ENCODE data around the gene C1QL4.
"Not testable (repeated sequence)": the region's sequence is repeated elsewhere in the genome, so short reads cannot be mapped to it uniquely, and the experiment has no call there.

Gene C1QL4

DNA sequence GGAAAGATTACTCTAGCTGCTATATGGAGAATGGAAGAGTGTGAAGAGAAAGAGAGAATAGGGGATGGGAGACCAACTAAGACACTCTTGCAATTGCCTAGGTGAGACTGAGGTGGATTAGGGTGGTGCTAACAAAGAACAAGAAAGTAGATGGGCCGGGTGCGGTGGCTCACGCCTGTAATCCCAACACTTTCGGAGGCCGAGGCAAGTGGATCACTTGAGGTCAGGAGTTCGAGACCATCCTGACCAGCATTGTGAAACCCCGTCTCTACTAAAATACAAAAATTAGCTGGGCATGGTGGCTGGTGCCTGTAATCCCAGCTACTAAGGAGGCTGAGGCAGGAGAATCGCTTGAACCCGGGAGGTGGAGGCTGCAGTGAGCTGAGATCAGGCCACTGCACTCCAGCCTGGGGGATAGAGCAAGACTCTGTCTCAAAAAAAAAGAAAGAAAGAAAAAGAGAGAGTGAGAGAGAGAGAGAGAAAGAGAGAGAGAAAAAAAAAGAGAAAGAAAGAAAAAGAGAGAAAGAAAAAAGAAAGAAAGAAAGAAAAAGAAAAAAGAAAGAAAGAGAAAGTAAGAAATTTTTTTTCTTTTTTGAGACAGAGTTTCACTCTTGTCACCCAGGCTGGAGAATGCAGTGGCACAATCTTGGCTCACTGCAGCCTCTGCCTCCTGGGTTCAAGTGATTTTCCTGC, 16.4 kb downstream of the C1QL4 start:
- H3K4me1 Mint-ChIP-seq, result peaks cover 15 to 21% of the 10 kb centered on the region in 2 donors
- H3K27me3 Mint-ChIP-seq; H3K36me3 Mint-ChIP-seq; ATAC-seq (replicated peaks); DNase-seq; H3K9me3 Mint-ChIP-seq; H3K27ac Mint-ChIP-seq: not testable (repeated sequence)
- H3K4me3 Mint-ChIP-seq, result peak overlapping the region in 1 of 2 donors; percentile 36

- H3K4me3 Mint-ChIP-seq; H3K36me3 Mint-ChIP-seq; DNase-seq; H3K27ac Mint-ChIP-seq; H3K9me3 Mint-ChIP-seq; H3K4me1 Mint-ChIP-seq; ATAC-seq (replicated peaks): not testable (repeated sequence)
- peaks cover 9 to 16% of the 10 kb centered on the region in 2 donors for H3K27me3 Mint-ChIP-seq
These were observed 19.9 kb downstream of the C1QL4 start for GRCh38 chr12:49317118-49317517.

DNA sequence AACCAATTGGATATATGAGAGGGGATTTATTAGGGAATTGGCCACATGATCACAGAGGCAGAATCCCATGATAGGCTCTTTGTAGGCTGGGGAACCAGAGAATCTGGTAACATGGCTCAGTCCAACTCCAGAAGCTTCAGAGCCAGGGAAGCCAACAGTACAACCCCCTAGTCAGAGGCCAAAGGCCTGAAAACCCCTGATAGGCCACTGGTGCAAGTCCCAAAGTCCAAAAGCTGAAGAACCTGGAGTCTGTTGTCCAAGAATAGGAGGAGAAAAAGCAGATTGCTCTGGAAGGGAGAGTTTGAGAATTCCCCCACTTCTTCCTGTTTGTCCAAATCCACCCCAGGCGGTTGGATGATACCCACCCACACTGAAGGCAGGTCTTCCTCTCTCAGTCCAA, 22.2 kb downstream of the C1QL4 start:
- ATAC-seq (replicated peaks) (no peak), DNase-seq (no peak)
- Mint-ChIP-seq H3K27me3 (peaks cover 12 to 34% of the 10 kb centered on the region in 2 donors), H3K4me3 (no peak overlapping the region), H3K9me3 (no peaks in the 10 kb centered on the region), H3K4me1 (no peaks in the 10 kb centered on the region), H3K27ac (no peak overlapping the region), H3K36me3 (no peaks in the 10 kb centered on the region)

DNA sequence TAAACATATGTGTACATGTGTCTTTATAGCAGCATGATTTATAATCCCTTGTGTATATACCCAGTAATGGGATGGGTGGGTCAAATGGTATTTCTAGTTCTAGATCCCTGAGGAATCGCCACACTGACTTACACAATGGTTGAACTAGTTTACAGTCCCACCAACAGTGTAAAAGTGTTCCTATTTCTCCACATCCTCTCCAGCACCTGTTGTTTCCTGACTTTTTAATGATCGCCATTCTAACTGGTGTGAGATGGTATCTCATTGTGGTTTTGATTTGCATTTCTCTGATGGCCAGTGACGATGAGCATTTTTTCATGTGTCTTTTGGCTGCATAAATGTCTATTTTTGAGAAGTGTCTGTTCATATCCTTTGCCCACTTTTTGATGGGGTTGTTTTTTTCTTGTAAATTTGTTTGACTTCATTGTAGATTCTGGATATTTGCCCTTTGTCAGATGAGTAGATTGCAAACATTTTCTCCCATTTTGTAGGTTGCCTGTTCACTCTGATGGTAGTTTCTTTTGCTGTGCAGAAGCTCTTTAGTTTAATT, 26.5 kb downstream of the C1QL4 start:
- not testable (repeated sequence) for H3K27ac Mint-ChIP-seq; H3K4me3 Mint-ChIP-seq; H3K36me3 Mint-ChIP-seq; DNase-seq; H3K4me1 Mint-ChIP-seq; ATAC-seq (replicated peaks); H3K9me3 Mint-ChIP-seq
- peaks cover 27 to 74% of the 10 kb centered on the region in 2 donors for H3K27me3 Mint-ChIP-seq

GRCh38 chr12:49309386-49309785, 27.6 kb downstream of the C1QL4 start:
- Mint-ChIP-seq H3K27me3 (peaks cover 29 to 70% of the 10 kb centered on the region in 2 donors), H3K36me3 (no peaks in the 10 kb centered on the region), H3K9me3 (no peaks in the 10 kb centered on the region), H3K27ac (no peak overlapping the region), H3K4me1 (no peaks in the 10 kb centered on the region), H3K4me3 (no peak overlapping the region)
- DNase-seq, result no peak
- ATAC-seq (replicated peaks), result no peak

GRCh38 chr12:49305762-49306510, 31.1 kb downstream of the C1QL4 start:
- Mint-ChIP-seq H3K27me3 (peaks cover 43 to 74% of the 10 kb centered on the region in 2 donors), H3K9me3 (no peaks in the 10 kb centered on the region), H3K36me3 (no peaks in the 10 kb centered on the region), H3K27ac (no peak overlapping the region), H3K4me3 (no peak overlapping the region), H3K4me1 (no peaks in the 10 kb centered on the region)
- DNase-seq (no peak), ATAC-seq (replicated peaks) (no peak)

GRCh38 chr12:49304161-49304560, 32.8 kb downstream of the C1QL4 start:
- H3K27ac Mint-ChIP-seq, result no peak overlapping the region
- H3K27me3 Mint-ChIP-seq, result peaks cover 42 to 65% of the 10 kb centered on the region in 2 donors
- ATAC-seq (replicated peaks) (no peak), DNase-seq (no peak)
- no peaks in the 10 kb centered on the region for H3K4me1 Mint-ChIP-seq
- no peaks in the 10 kb centered on the region for H3K36me3 Mint-ChIP-seq
- no peaks in the 10 kb centered on the region for H3K9me3 Mint-ChIP-seq
- H3K4me3 Mint-ChIP-seq, result no peak overlapping the region

DNA sequence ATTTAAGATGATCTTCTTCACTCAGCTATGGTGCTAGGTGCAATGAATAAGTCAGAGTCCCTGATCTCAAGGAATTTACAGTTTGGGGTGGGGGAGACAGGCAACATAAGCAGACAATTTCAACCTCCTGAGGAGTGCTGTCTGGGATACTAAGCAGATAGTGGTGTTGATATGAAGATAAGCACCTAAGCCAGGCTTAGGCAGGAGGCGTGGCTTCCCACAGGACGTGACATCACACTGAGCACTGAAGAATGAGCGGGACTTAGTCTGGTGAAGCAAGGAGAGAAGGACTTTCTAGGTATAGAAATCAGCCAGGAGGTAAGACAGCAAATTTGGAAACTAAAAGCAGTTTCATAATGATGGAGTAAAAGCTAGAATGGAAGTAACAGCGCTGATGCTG, 35.2 kb downstream of the C1QL4 start:
- H3K4me3 Mint-ChIP-seq, result no peak overlapping the region
- no peak for DNase-seq
- peak in 1 of 2 donors; percentile 28 for ATAC-seq (replicated peaks)
- H3K4me1 Mint-ChIP-seq, result peaks cover 12 to 20% of the 10 kb centered on the region in 2 donors
- peaks cover 56 to 69% of the 10 kb centered on the region in 2 donors for H3K27me3 Mint-ChIP-seq
- no peaks in the 10 kb centered on the region for H3K9me3 Mint-ChIP-seq
- peaks cover 0 to under 1% of the 10 kb centered on the region in 2 donors for H3K36me3 Mint-ChIP-seq
- H3K27ac Mint-ChIP-seq, result no peak overlapping the region

GRCh38 chr12:49298160-49298559, 38.8 kb downstream of the C1QL4 start:
- Mint-ChIP-seq H3K9me3 (no peaks in the 10 kb centered on the region), H3K27ac (no peak overlapping the region), H3K27me3 (peaks cover 65 to 87% of the 10 kb centered on the region in 2 donors), H3K4me1 (peaks cover 25 to 27% of the 10 kb centered on the region in 2 donors), H3K4me3 (peak overlapping the region in 1 of 2 donors; percentile 25), H3K36me3 (peaks cover 0 to 3% of the 10 kb centered on the region in 2 donors)
- DNase-seq (no peak), ATAC-seq (replicated peaks) (peak in 1 of 2 donors; percentile 43)

GRCh38 chr12:49297695-49298060, 39.3 kb downstream of the C1QL4 start:
- H3K4me3 Mint-ChIP-seq, result peak overlapping the region; percentile 25 to 71
- no peak for ATAC-seq (replicated peaks)
- peaks cover 0 to 3% of the 10 kb centered on the region in 2 donors for H3K36me3 Mint-ChIP-seq
- H3K4me1 Mint-ChIP-seq, result peaks cover 25 to 27% of the 10 kb centered on the region in 2 donors
- no peaks in the 10 kb centered on the region for H3K9me3 Mint-ChIP-seq
- H3K27ac Mint-ChIP-seq, result no peak overlapping the region
- H3K27me3 Mint-ChIP-seq, result peaks cover 60 to 85% of the 10 kb centered on the region in 2 donors
- DNase-seq, result no peak

GRCh38 chr12:49296836-49297694, 39.9 kb downstream of the C1QL4 start:
- ATAC-seq (replicated peaks) (peak; percentile 55 to 62), DNase-seq (no peak)
- Mint-ChIP-seq H3K27ac (peak overlapping the region; percentile 37), H3K4me1 (peaks cover 25 to 27% of the 10 kb centered on the region in 2 donors), H3K27me3 (peaks cover 58 to 83% of the 10 kb centered on the region in 2 donors), H3K36me3 (peaks cover 0 to 3% of the 10 kb centered on the region in 2 donors), H3K9me3 (no peaks in the 10 kb centered on the region), H3K4me3 (peak overlapping the region; percentile 69 to 71)

GRCh38 chr12:49296034-49296835, 40.8 kb downstream of the C1QL4 start:
- H3K27me3 Mint-ChIP-seq, result peaks cover 58 to 82% of the 10 kb centered on the region in 2 donors

More at GRCh38 chr12:49296034-49296835, 40.8 kb downstream of the C1QL4 start:
- Mint-ChIP-seq H3K9me3 (no peaks in the 10 kb centered on the region), H3K27ac (peak overlapping the region; percentile 37), H3K4me3 (peak overlapping the region; percentile 69 to 71), H3K36me3 (peaks cover 0 to 3% of the 10 kb centered on the region in 2 donors), H3K4me1 (peaks cover 25 to 27% of the 10 kb centered on the region in 2 donors)
- peak; percentile 38 for DNase-seq
- ATAC-seq (replicated peaks), result peak; percentile 76 to 81

Measured in stimulated activated naive B cell treated with anti-CD40 and anti-IgM and Interleukin-4, amounts not matched to agents 10 μg/mL and 1 μg/mL and 100 μg/mL, for 72 hours (primary cell).